HG03045 (cell line): Measurements from ENCODE around the gene RNF144B.
"Not testable (repeated sequence)": the region's sequence is repeated elsewhere in the genome, so short reads cannot be mapped to it uniquely, and the experiment has no call there.

ENCODE experiments used
- ATAC-seq: cut with Tn5 transposase; IDR thresholded peaks from one replicate; pipeline ENCODE4 v1.9.1; 2021; ENCODE audit warnings: mild to moderate bottlenecking, moderate library complexity; ENCODE audit not compliant: unreplicated experiment

Gene RNF144B

GRCh38 chr6:18371010-18371409, 16.1 kb upstream of the RNF144B start:
- ATAC-seq = no peak

GRCh38 chr6:18371656-18372055, 15.5 kb upstream of the RNF144B start:
- ATAC-seq = no peak

- ATAC-seq = no peak
These were observed 6.9 kb upstream of the RNF144B start for GRCh38 chr6:18380158-18380836.

DNA sequence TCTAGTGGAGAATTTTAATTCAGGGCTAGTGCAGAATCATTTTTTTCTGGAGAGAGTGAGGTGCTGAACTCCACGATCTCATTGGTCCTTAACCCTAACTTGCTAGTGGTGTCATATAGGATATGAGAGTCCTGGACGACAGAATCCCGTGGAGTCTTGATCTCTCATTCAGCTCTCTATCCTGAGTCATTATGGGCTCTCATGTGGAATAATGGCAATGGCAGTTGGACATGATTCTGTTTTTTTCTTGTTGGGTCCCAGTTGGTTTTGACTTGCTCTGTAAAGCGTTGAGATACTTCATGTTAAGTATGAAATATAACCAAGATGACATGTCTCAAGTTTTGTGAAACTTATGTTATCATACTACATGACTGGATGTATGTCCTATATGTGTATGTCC, 6.3 kb upstream of the RNF144B start:
- no peak for ATAC-seq

GRCh38 chr6:18383441-18383840, 3.7 kb upstream of the RNF144B start:
- no peak for ATAC-seq

DNA sequence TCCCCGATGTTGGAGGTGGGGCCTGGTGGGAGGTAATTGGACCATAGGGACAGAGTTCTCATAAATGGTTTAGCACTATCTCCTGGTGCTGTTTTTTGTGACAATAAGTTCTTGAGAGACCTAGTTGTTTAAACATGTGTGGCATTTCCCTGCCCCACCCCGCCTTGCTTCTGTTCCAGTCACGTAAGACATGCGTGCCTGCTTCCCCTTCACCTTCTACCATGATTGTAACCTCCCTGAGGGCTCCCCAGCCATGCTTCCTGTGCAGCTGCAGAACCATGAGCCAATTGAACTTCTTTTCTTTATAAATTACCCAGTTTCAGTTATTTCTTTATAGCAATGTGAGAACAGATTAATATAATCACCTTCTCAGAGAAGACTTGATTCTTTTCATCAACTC, 2.5 kb upstream of the RNF144B start:
- no peak for ATAC-seq

GRCh38 chr6:18386298-18386976, 713 bp upstream of the RNF144B start:
- ATAC-seq = no peak

- no peak for ATAC-seq
These were observed 1.1 kb downstream of the RNF144B start for GRCh38 chr6:18388271-18388670.

- ATAC-seq = no peak
These were observed 1.8 kb downstream of the RNF144B start for GRCh38 chr6:18388942-18389341.

DNA sequence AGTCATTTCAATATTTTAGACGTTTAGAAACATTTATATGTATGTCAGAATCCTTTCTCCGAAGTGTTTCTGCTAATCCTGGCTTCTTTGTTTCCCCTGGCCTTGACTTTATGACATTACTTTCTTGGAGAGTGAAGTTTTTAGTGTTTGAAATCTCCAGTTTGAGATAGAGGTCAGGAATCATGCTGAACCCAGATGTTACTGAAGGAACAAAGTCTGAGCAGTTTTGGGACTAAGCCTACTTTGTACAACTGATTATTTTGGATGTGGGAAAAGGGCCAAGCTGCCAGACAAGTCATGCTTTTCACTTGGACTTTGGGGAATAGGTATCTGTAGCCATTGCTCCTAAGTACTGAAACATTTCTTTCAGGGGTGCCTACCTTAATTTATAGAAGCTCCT, 2.3 kb downstream of the RNF144B start:
- ATAC-seq = no peak

DNA sequence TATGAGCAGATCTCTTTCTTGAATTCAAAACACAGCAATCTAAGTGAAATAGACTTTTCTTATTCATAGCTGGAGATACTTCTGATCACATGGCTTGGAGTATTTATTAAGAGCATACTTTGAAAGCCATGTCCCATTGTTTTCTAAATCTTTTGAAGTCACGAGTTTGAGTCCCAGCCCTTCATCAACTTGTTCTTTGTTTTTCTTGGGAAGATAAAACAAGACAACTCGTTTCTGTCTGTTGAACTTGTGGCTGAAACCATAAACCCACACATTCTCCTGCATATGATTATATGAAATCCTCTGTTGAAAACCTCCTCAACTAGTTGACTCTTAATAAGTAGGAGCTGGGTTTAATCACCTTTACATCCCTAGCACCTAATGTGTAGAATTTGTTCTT, 3.3 kb downstream of the RNF144B start:
- ATAC-seq = no peak

GRCh38 chr6:18391023-18391422, 3.9 kb downstream of the RNF144B start:
- ATAC-seq = no peak

- no peak for ATAC-seq
These were observed 5.3 kb downstream of the RNF144B start for GRCh38 chr6:18392346-18392877.

- ATAC-seq = no peak
These were observed 6.5 kb downstream of the RNF144B start for GRCh38 chr6:18393698-18394097.

DNA sequence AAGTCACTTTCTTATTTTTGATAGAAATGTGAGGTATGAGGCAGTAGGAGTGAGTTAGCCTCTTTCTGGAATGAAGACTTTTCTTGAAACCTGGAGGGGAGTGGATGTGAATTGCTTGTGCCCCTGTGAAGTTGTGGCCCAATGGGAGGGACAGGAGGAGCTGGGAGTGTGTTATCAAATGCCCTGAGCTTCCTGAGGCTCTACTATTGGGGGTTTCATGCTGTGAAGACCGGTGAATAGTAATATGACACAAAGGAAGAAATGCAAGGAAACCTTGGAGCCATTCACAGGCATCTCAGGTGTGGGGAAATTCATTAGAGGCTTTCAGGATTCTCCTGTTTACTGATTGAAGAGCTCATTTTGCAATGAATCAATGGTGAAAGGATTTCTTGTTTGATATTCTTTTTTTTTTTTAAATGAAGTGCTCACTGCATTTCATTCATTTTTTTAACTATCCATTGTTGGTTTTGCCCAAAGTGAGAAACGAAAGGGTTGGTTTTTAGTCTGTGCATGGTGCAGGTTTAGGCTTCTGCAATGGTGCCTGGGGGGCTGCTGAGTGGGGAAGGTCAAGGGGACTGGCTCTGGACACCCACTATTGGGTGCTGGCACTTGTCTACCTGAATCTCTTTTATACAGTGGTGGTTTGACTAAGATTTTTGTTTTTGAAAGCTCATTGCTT, 8.2 kb downstream of the RNF144B start:
- no peak for ATAC-seq

GRCh38 chr6:18395856-18396197, 8.7 kb downstream of the RNF144B start:
- no peak for ATAC-seq

GRCh38 chr6:18397701-18398100, 10.6 kb downstream of the RNF144B start:
- ATAC-seq = no peak

- not testable (repeated sequence) for ATAC-seq
These were observed 11.1 kb downstream of the RNF144B start for GRCh38 chr6:18398225-18398624.

DNA sequence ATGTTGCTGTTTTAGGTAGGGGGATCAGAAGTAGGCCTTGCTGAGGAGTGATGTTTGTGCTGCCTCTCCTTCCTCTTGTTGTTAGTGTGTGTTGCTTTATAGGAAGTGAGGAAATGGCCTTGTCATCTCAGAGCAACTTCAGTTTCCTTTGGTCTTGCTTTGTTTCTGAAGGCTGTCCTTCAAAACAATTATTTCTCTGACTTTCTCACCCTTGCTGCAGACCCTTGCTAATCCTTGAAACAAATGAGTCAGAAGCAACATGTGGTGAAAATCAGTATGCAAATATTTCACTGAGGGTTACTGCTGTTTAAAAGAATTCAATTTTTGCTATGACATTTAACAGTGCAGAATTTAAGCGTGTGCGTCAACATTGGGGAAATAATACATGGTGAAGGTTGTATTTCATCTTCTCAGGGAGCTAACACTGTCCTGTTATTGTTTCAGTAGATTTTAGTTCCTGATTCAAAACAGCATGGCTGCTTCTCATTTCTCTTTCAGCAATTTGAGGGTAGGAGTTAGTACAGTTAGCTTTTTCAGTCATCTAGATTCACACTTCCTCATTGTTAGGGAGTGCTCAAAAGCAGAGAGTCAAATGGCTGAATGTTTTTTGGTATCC, 13.8 kb downstream of the RNF144B start:
- ATAC-seq = peak; percentile 89

- not testable (repeated sequence) for ATAC-seq
These were observed 17.8 kb downstream of the RNF144B start for GRCh38 chr6:18404965-18405364.

DNA sequence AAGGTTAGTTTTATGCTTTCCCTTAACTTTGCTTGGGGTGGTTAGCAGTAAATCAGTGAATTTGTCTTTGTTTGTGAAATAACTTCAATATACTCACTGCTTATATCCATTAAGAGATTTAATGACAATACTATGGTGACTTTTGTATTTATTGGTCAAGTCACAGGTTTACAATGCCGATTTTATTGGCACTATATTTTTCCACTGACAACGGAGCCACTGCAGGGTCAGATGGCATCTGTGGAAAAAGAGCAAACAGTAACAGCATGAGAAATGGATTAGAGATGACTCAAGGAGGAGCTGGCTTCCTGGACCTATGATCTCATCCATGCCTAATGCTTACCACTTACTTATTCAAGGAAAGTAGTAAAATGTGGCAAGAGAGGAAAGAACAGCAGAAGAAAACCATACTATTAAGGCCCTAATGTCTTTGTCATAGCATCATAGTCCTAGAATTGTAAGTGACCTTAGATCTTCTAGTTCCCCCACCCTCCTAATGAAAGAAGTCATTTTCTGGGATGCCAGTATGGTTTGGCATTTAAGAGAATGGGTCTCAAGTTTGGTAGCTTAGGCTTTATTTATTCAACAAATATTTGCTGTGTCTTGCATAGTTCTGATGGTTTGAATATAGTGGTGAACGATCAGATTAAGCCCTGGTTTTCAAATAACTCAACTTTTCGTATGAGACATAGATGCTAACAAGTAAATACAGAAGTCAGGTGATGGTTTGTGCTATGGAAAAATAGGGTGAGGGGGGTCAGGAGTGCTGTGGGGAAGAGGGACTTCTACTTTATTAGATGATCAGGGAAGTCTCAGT, 18.5 kb downstream of the RNF144B start:
- ATAC-seq = no peak
